Type B pancreatic cell (in vitro differentiated cells): ENCODE measurements around the gene CACNG8. TPM values are rescaled to one million over a fixed set of nuclear protein-coding genes. Genes with fewer than 3 reads are reported as not detected.

Experiments
- DNase-seq: peaks from one replicate; pipeline ENCODE4 v3.0.0; 2021; ENCODE audit warnings: mixed read lengths; ENCODE audit not compliant: unreplicated experiment; ENCODE audit errors: extremely low spot score
- H3K27ac Mint-ChIP-seq: 2 replicates; pipeline ENCODE4 v1.8.0; 2021; ENCODE audit warnings: mild to moderate bottlenecking, mixed read lengths
- H3K27me3 Mint-ChIP-seq: 2 replicates; pipeline ENCODE4 v1.8.0; 2021; ENCODE audit warnings: mixed read lengths
- H3K36me3 Mint-ChIP-seq: 2 replicates; pipeline ENCODE4 v1.8.0; 2021; ENCODE audit warnings: mixed read lengths
- H3K4me1 Mint-ChIP-seq: one replicate; pipeline ENCODE4 v1.8.0; 2021; ENCODE audit warnings: mixed read lengths; ENCODE audit not compliant: unreplicated experiment
- H3K4me3 Mint-ChIP-seq: 2 replicates; pipeline ENCODE4 v1.8.0; 2021; ENCODE audit warnings: mild to moderate bottlenecking, mixed read lengths
- H3K9me3 Mint-ChIP-seq: 2 replicates; pipeline ENCODE4 v1.8.0; 2021; ENCODE audit warnings: mixed read lengths
- CTCF ChIP-seq: fragments of 200-600 bp; sonication (generic); conservative IDR thresholded peaks from 2 replicates; pipeline ENCODE4 v1.5.0; 2021; ENCODE audit warnings: antibody characterized with exemption, mild to moderate bottlenecking
- total RNA-seq: library from RNA; stranded (reverse); gene quantifications from 2 replicates; pipeline ENCODE4 v1.2.1, GENCODE V29; 2021; ENCODE audit warnings: low replicate concordance

Gene CACNG8
- total RNA-seq, 1 donor from 2014 or later = 0.97 TPM

GRCh38 chr19:53958168-53958571 is 4.6 kb upstream of the CACNG8 start:
- Mint-ChIP-seq H3K4me3 (no peak overlapping the region), H3K27me3 (peaks cover 72% of the 10 kb centered on the region), H3K4me1 (peaks cover 14% of the 10 kb centered on the region), H3K36me3 (peaks cover 4% of the 10 kb centered on the region), H3K9me3 (no peaks in the 10 kb centered on the region), H3K27ac (no peak overlapping the region)
- TF ChIP-seq CTCF = no peak
- DNase-seq = no peak

GRCh38 chr19:53958823-53959757 is 3.6 kb upstream of the CACNG8 start:
- TF ChIP-seq CTCF = no peak
- Mint-ChIP-seq H3K4me1 (peaks cover 14% of the 10 kb centered on the region), H3K4me3 (no peak overlapping the region), H3K36me3 (peaks cover 4% of the 10 kb centered on the region), H3K27me3 (peaks cover 80% of the 10 kb centered on the region), H3K9me3 (no peaks in the 10 kb centered on the region), H3K27ac (no peak overlapping the region)
- no peak for DNase-seq

GRCh38 chr19:53960187-53960586 is 2.5 kb upstream of the CACNG8 start:
- no peak for TF ChIP-seq CTCF
- Mint-ChIP-seq H3K27ac (no peak overlapping the region), H3K36me3 (peaks cover 4% of the 10 kb centered on the region), H3K27me3 (peaks cover 86% of the 10 kb centered on the region), H3K4me3 (peak overlapping the region; percentile 76), H3K9me3 (no peaks in the 10 kb centered on the region), H3K4me1 (peaks cover 14% of the 10 kb centered on the region)
- no peak for DNase-seq

GRCh38 chr19:53960886-53961285 is 1.9 kb upstream of the CACNG8 start:
- DNase-seq = no peak
- peaks cover 14% of the 10 kb centered on the region for H3K4me1 Mint-ChIP-seq
- no peaks in the 10 kb centered on the region for H3K9me3 Mint-ChIP-seq
- peak overlapping the region; percentile 76 for H3K4me3 Mint-ChIP-seq
- H3K36me3 Mint-ChIP-seq = peaks cover 4% of the 10 kb centered on the region
- TF ChIP-seq CTCF = no peak
- H3K27me3 Mint-ChIP-seq = peaks cover 86% of the 10 kb centered on the region
- no peak overlapping the region for H3K27ac Mint-ChIP-seq

- Mint-ChIP-seq H3K4me1 (peaks cover 14% of the 10 kb centered on the region), H3K4me3 (peak overlapping the region; percentile 65), H3K27ac (no peak overlapping the region), H3K36me3 (peaks cover 4% of the 10 kb centered on the region), H3K27me3 (peaks cover 85% of the 10 kb centered on the region), H3K9me3 (no peaks in the 10 kb centered on the region)
- no peak for TF ChIP-seq CTCF
- DNase-seq = no peak
Observed at GRCh38 chr19:53961523-53962356, 997 bp upstream of the CACNG8 start.
